Common myeloid progenitor, CD34-positive (primary cell): ENCODE measurements around the gene ACSL6.

Experiments used
- CTCF ChIA-PET: fragments of 350-600 bp; sonication (Branson Sonifier 250); formaldehyde crosslinking; loops from one replicate; lab custom pipeline; 2021; ENCODE audit warnings: antibody characterized with exemption; lab: Charles Lee
- POLR2A ChIA-PET: fragments of 350-600 bp; sonication (Branson Sonifier 250); formaldehyde crosslinking; loops from one replicate; lab custom pipeline; 2021; ENCODE audit warnings: antibody characterized with exemption; lab: Charles Lee
- DNase-seq, 3 donors: peaks; one replicate each; pipeline versions ENCODE4 v3.0.0 to v3.0.0-alpha.2; 2013
- H3K27ac ChIP-seq, 2 experiments: 1 replicate in 1 of 2; 2 replicates in 1 of 2; pipeline ENCODE4 v1.7.0; 2013; ENCODE audit warnings: inconsistent platforms in 2 of 2, low read length in 2 of 2, mild to moderate bottlenecking in 2 of 2, low read depth in 1 of 2, moderate library complexity in 1 of 2; ENCODE audit not compliant: severe bottlenecking in 2 of 2, insufficient read depth in 1 of 2, poor library complexity in 1 of 2
- H3K27me3 ChIP-seq, 5 experiments: replicated peaks in 2 of 5; 1 replicate in 3 of 5; 2 replicates in 2 of 5; pipeline versions ENCODE4 v1.6.1 to v1.7.0; 2013; ENCODE audit warnings: low read length in 4 of 5, mild to moderate bottlenecking in 2 of 5, moderate library complexity in 2 of 5, inconsistent platforms in 1 of 5; ENCODE audit not compliant: insufficient read depth in 5 of 5, control insufficient read depth in 4 of 5
- H3K36me3 ChIP-seq, 4 experiments: 1 replicate in 2 of 4; 2 replicates in 2 of 4; pipeline versions ENCODE4 v1.6.1 to v1.7.0; 2013; ENCODE audit warnings: low read length in 3 of 4, control low read depth in 1 of 4, mild to moderate bottlenecking in 1 of 4; ENCODE audit not compliant: control insufficient read depth in 4 of 4, insufficient read depth in 4 of 4
- H3K4me1 ChIP-seq, 4 experiments: 1 replicate in 3 of 4; 2 replicates in 1 of 4; pipeline versions ENCODE4 v1.6.1 to v1.7.1; 2013; ENCODE audit warnings: low read length in 3 of 4, mild to moderate bottlenecking in 3 of 4, control low read depth in 1 of 4, inconsistent platforms in 1 of 4, moderate library complexity in 1 of 4; ENCODE audit not compliant: control insufficient read depth in 4 of 4, insufficient read depth in 4 of 4; ENCODE audit errors: control extremely low read depth in 1 of 4
- H3K4me3 ChIP-seq, 7 experiments: 1 replicate in 4 of 7; 2 replicates in 3 of 7; pipeline versions ENCODE4 v1.5.1 to v1.7.0; 2013; ENCODE audit warnings: mild to moderate bottlenecking in 7 of 7, low read length in 6 of 7, moderate library complexity in 6 of 7, inconsistent platforms in 2 of 7, low read depth in 2 of 7, control low read depth in 1 of 7; ENCODE audit not compliant: insufficient read depth in 4 of 7, control insufficient read depth in 1 of 7; ENCODE audit errors: extremely low read depth in 1 of 7
- H3K9me3 ChIP-seq, 5 experiments: 1 replicate in 4 of 5; 2 replicates in 1 of 5; pipeline versions ENCODE4 v1.6.1 to v1.7.1; 2013; ENCODE audit warnings: low read length in 4 of 5, mild to moderate bottlenecking in 2 of 5, inconsistent platforms in 1 of 5, low read depth in 1 of 5, moderate library complexity in 1 of 5; ENCODE audit not compliant: control insufficient read depth in 4 of 5, insufficient read depth in 2 of 5; ENCODE audit errors: control extremely low read depth in 1 of 5
- WGBS: methylation state at CpG from one replicate; pipeline ENCODE4 v1.1.5; 2013; ENCODE audit not compliant: insufficient coverage; 5-methylcytosine and 5-hydroxymethylcytosine counted together

The ACSL6 gene

DNA sequence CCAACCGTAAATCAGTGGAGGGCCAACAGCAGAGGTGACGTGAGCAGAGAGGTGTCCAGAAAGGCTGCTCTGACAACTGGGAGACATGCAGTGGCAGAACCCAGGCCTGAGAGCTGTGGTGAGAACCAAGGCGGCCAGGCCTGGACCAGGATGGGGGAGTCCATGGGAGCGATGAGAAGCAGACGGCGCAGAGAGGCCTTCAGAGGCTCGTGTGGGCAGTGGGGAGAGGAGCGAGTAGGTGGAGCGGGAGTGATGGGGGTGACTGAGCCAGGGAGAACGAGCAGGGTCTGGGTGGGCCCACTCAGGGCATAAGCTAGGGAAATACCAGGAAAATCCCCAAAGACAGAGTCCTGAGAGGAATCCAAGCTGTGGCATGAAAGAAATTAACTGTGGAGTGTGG lies 41.1 kb upstream of the ACSL6 start:
- Histone ChIP-seq H3K4me3 (no peak overlapping the region), H3K27ac (no peak overlapping the region), H3K27me3 (no peaks in the 10 kb centered on the region), H3K36me3 (no peaks in the 10 kb centered on the region), H3K4me1 (peaks cover 0 to 35% (median 32%) of the 10 kb centered on the region in 4 experiments), H3K9me3 (no peaks in the 10 kb centered on the region)
- DNase-seq, result no peak
- ChIA-PET POLR2A (no interaction called here), CTCF (interaction anchor here (1.1 to 2.5 kb wide), 3 partner anchors 10 to 41 kb away, joined by 4 to 9 read pairs (median 5); partner anchors contain the start of gene ACSL6)
- 99% methylated on average over 9 of the region's 10 CpGs for WGBS

DNA sequence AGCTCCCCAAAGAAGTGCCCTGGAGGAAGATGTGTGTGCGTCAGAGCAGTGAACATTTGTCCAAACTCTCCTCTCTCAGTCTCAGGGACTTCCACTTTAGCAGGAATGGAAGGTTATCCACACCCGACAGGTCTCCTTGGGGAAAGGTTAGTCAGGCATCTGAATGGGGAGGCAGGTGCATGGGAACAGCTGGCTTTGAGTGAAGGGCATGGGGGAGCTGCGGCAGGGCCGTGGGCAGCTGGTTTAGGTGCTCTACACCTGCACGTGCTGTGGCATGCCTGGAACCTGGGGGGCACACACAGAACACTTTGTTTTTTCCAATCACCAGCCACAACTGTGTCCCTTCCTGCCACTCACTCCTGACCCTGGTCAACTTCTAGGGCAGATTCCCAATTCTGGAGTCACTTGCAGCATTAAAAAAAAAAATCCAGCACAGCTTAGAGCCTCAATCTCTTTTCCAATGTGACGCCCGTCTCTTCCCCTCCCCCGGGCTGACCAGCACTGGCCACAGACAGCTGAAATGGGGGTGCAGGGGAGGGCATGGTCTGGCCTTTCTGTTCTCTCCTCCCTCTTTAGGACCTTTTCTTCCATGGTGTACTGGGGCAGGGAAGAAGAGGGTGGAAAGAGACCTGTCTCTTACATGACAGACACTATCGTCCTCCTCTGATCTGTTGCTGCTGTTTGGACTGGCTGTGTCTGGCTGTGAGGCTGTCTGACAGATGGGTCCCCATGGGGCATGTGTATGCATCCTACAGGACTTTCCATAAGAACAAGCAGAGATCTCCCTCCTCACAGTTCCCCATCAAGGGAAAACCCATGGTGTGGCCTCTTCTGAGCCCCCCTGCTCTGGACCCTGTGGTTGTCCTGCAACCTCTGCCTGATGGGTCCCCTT lies 39.4 kb upstream of the ACSL6 start:
- Histone ChIP-seq H3K9me3 (no peaks in the 10 kb centered on the region), H3K27ac (no peak overlapping the region), H3K4me3 (no peak overlapping the region), H3K36me3 (no peaks in the 10 kb centered on the region), H3K4me1 (peaks cover 0 to 25% (median 21%) of the 10 kb centered on the region in 4 experiments), H3K27me3 (no peaks in the 10 kb centered on the region)
- WGBS, result 94% methylated on average over 7 of the region's 9 CpGs
- ChIA-PET POLR2A (interaction anchor here (0.6 kb wide), 1 partner anchor 125 kb away, joined by 3 read pairs; no protein-coding TSS in a partner anchor), CTCF (interaction anchor here (0.5 to 2.3 kb wide), 3 partner anchors 10 to 466 kb away, joined by 3 to 11 read pairs (median 8); no protein-coding TSS in a partner anchor)
- no peak for DNase-seq

DNA sequence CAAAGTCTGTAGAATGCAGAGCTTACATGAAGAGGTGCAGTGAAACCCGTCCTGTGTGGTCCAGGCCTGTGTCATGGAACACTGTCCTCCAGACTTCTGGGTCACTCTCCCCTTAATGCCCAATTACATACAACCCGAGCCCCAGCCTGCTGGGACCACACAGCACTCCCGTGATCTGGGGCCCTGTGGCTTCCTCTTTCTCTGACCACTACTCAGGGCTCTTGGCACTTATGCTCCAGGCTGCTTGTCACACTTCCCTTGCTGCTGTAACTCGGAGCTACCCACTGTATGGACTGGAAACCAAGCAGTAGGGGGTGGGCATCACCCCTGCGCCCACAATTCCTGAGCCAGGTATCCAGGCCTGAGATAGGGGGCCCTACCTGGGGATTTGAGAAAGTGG lies 38.7 kb upstream of the ACSL6 start:
- peak in 2 of 3 donors; percentile 83 to 88 for DNase-seq
- ChIA-PET CTCF (interaction anchor here (1.2 to 2.3 kb wide), 3 partner anchors 11 to 35 kb away, joined by 4 to 11 read pairs (median 8); no protein-coding TSS in a partner anchor), POLR2A (interaction anchor here (0.6 kb wide), 1 partner anchor 124 kb away, joined by 3 read pairs; no protein-coding TSS in a partner anchor)
- H3K27me3 ChIP-seq, result no peaks in the 10 kb centered on the region
- H3K4me1 ChIP-seq, result peaks cover 0 to 22% (median 16%) of the 10 kb centered on the region in 4 experiments
- 19% methylated on average over 5 of the region's 5 CpGs for WGBS
- H3K27ac ChIP-seq, result no peak overlapping the region
- no peaks in the 10 kb centered on the region for H3K9me3 ChIP-seq
- no peaks in the 10 kb centered on the region for H3K36me3 ChIP-seq
- H3K4me3 ChIP-seq, result no peak overlapping the region

DNA sequence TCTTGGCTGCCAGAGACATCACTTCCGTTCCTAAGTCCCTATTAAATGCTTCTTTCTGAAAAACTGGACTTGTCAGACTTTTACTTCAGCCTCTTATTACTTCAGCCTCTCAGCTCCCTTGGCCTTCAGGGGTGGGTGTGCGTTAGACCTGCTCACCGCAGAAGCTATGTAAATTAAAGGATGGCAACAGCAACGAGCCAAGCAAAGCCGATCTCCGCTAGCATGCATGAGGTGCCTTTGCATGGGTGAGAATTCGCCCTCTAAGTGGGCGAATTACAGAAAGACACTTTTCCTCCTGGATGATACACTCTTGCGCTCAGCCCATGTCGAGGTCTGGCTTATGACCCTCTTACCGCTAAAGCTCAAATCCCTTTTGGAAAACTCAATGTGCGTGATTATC lies 38.1 kb upstream of the ACSL6 start:
- CTCF ChIA-PET, result interaction anchor here (1.2 to 2.3 kb wide), 3 partner anchors 12 to 35 kb away, joined by 4 to 11 read pairs (median 8); no protein-coding TSS in a partner anchor

DNA sequence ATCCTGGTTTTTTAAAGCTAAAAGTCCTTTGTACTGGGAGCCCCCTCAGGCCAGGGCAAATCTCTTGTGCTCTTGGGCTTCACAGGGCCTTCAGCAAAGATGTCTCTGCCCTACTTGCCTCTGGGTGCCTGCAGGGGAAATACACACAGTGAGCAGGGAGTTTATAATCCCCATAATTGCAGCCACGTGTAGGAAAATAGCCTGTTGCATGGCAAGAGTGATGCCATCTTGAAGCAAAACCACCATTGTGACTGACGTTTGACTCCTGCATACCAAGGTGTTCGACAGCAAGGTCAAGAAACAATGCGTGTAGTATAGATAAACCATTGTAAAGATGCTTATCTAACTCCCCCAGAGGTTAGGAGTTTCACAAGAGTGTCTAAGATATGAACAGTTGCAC lies 37.6 kb upstream of the ACSL6 start:
- CTCF ChIA-PET, result interaction anchor here (1.2 to 2.3 kb wide), 4 partner anchors 12 to 53 kb away, joined by 3 to 11 read pairs (median 6); no protein-coding TSS in a partner anchor
- POLR2A ChIA-PET, result no interaction called here
- Histone ChIP-seq H3K4me3 (no peak overlapping the region), H3K27ac (no peak overlapping the region), H3K36me3 (no peaks in the 10 kb centered on the region), H3K27me3 (no peaks in the 10 kb centered on the region), H3K4me1 (peaks cover 3 to 23% (median 18%) of the 10 kb centered on the region in 4 experiments), H3K9me3 (no peaks in the 10 kb centered on the region)
- 66% methylated on average over 4 of the region's 4 CpGs for WGBS
- DNase-seq, result no peak

More for the DNA sequence above, 38.1 kb upstream of the ACSL6 start:
- no peaks in the 10 kb centered on the region for H3K9me3 ChIP-seq
- H3K27ac ChIP-seq, result no peak overlapping the region
- POLR2A ChIA-PET, result no interaction called here
- H3K4me3 ChIP-seq, result no peak overlapping the region
- no peaks in the 10 kb centered on the region for H3K36me3 ChIP-seq
- no peaks in the 10 kb centered on the region for H3K27me3 ChIP-seq
- WGBS, result 97% methylated on average over 10 of the region's 12 CpGs
- peaks cover 0 to 20% (median 15%) of the 10 kb centered on the region in 4 experiments for H3K4me1 ChIP-seq
- no peak for DNase-seq

DNA sequence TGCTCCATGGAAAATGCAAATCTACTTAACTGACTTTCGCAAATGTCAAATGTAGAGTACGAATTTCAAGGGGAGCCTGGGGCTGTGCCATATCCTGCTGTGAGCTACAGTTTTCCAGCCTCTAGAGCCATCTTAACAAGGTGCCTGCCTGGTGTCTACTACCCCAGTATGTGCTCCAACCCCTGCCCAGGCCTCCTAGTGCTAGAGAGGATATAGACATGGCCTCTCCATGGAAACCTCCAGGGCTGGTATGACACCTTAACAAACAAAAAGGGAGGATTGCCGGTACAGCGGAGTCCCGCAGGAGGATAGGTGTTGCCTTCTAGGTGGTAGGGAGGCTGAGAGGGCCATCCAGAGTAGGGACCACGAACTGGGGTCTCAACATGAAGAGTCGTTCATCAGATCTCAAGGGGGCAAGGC lies 35.4 kb upstream of the ACSL6 start:
- WGBS, result 100% methylated on average over 5 of the region's 7 CpGs
- DNase-seq, result no peak
- POLR2A ChIA-PET, result no interaction called here
- Histone ChIP-seq H3K27ac (no peak overlapping the region), H3K27me3 (no peaks in the 10 kb centered on the region), H3K9me3 (peaks cover 0 to 3% (median 0%) of the 10 kb centered on the region in 5 experiments), H3K4me3 (no peak overlapping the region), H3K4me1 (peaks cover 3 to 30% (median 21%) of the 10 kb centered on the region in 4 experiments), H3K36me3 (no peaks in the 10 kb centered on the region)
- CTCF ChIA-PET, result interaction anchor here (1.2 kb wide), 1 partner anchor 10 kb away, joined by 3 read pairs; no protein-coding TSS in a partner anchor
